ENCODE measurements around the gene AGPAT1.
A peak's percentile ranks its signal among the peaks of the same experiment; 100 is the strongest.

DNA sequence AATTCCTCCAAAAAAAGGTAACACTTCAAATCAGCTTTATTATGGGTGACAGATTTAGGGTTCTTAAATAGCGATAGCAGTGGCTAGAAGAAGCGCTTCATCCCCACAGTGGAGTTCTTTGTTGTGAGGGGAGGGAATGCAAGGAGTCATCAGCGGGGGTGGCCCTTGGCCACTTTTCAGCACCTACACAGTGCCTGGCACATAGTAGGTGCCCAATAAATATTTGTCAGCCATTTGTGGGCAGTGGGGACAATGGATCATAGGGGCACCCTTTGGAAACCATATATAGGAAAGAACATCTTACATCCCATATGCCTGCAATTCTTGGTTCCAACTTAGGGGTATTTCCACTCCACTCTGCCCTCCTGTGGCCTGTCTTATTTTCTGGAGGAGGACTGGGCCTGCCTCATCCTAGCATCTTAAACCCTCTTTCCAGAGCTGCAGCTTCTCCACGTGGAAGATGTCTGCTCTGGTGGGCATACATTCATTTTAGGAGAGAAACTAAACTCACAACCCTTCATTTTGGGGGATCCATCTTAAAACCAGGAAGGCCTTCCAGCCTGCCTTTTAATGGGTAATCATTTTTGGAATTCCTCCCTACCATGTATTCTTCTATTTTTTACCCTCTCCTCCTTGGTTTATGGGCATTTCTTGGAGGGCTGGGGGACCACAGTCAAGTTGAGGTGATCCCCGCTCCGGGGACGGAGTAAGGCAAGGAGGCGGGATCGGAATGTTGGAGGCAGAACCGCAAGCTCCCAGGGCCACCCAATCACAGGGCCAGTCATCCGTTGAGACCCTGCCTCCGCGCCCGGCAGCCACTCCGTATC, 19.2 kb upstream of the AGPAT1 start:
- TF ChIP-seq, protein P1, sequence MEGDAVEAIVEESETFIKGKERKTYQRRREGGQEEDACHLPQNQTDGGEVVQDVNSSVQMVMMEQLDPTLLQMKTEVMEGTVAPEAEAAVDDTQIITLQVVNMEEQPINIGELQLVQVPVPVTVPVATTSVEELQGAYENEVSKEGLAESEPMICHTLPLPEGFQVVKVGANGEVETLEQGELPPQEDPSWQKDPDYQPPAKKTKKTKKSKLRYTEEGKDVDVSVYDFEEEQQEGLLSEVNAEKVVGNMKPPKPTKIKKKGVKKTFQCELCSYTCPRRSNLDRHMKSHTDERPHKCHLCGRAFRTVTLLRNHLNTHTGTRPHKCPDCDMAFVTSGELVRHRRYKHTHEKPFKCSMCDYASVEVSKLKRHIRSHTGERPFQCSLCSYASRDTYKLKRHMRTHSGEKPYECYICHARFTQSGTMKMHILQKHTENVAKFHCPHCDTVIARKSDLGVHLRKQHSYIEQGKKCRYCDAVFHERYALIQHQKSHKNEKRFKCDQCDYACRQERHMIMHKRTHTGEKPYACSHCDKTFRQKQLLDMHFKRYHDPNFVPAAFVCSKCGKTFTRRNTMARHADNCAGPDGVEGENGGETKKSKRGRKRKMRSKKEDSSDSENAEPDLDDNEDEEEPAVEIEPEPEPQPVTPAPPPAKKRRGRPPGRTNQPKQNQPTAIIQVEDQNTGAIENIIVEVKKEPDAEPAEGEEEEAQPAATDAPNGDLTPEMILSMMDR (optimal IDR thresholded peaks at IDR 0.05 in 1 of 3, IDR thresholded peaks at IDR 0.05 in 1 of 3, conservative IDR thresholded peaks at IDR 0.05 in 1 of 3; ENCODE audit: extremely low read depth in 1 of 3, insufficient read depth in 2 of 3, low read length in 3 of 3): peak; percentile 54 to 76 (median 63)
- TF ChIP-seq EZH2 (IDR thresholded peaks at IDR 0.05; ENCODE audit: low read length): no peak

All from keratinocyte (primary cell).